SK-N-SH (cell line): Measurements from ENCODE around the gene UNC45A.

Experiments used
- CTCF ChIP-seq: fragments of 200-600 bp; sonication (generic); IDR thresholded peaks from 2 replicates; pipeline ENCODE4 v1.6.1; 2017; ENCODE audit warnings: antibody characterized with exemption, mild to moderate bottlenecking, moderate library complexity
- EP300 ChIP-seq, 2 experiments: IDR thresholded peaks; 2 replicates each; pipeline versions ENCODE4 v1.4.0 to v1.6.1; 2012; ENCODE audit warnings: borderline replicate concordance in 1 of 2, low read depth in 1 of 2, low read length in 1 of 2
- EZH2phosphoT487 ChIP-seq: fragments of 200-600 bp; sonication (generic); IDR thresholded peaks from 2 replicates; pipeline ENCODE4 v1.6.1; 2017; ENCODE audit warnings: low read depth, mixed run types, mild to moderate bottlenecking, antibody characterized with exemption, moderate library complexity, borderline replicate concordance
- GABPA ChIP-seq: IDR thresholded peaks from 2 replicates; pipeline ENCODE4 v1.4.0; 2012; ENCODE audit warnings: low read depth, mild to moderate bottlenecking
- NFIC ChIP-seq: IDR thresholded peaks from 2 replicates; pipeline ENCODE4 v1.4.0; 2012; ENCODE audit warnings: borderline replicate concordance
- POLR2AphosphoS5 ChIP-seq: IDR thresholded peaks from 2 replicates; pipeline ENCODE4 v1.6.1; 2012; ENCODE audit warnings: low read depth, low read length
- RAD21 ChIP-seq: IDR thresholded peaks from 2 replicates; pipeline ENCODE4 v1.6.1; 2012; ENCODE audit warnings: mild to moderate bottlenecking, low read length
- REST ChIP-seq: IDR thresholded peaks from 2 replicates; pipeline ENCODE4 v1.6.1; 2012; ENCODE audit warnings: mild to moderate bottlenecking, low read depth, low read length, moderate library complexity
- SIN3A ChIP-seq: IDR thresholded peaks from 2 replicates; pipeline ENCODE4 v1.6.1; 2012; ENCODE audit warnings: low read depth, mild to moderate bottlenecking, low read length, moderate library complexity, borderline replicate concordance
- SMC3 ChIP-seq: IDR thresholded peaks from 2 replicates; pipeline ENCODE4 v1.6.1; 2012; ENCODE audit warnings: low read depth, low read length, improper control_type of control experiment
- TCF12 ChIP-seq: IDR thresholded peaks from 2 replicates; pipeline ENCODE4 v1.4.0; 2012

GRCh38 chr15:90909976-90910375, 25.1 kb upstream of the UNC45A start:
- TF ChIP-seq POLR2AphosphoS5 (no peak), EZH2phosphoT487 (no peak), CTCF (no peak), SIN3A (no peak), TCF12 (no peak), RAD21 (no peak), GABPA (no peak), REST (no peak), SMC3 (no peak), NFIC (no peak), EP300 (IDR thresholded peaks at IDR 0.05; ENCODE audit: borderline replicate concordance in 1 of 2, low read depth in 1 of 2, low read length in 1 of 2) (no peak)
